GM21381 (cell line): ENCODE results near the gene ATP5F1D.

Source experiments
- ATAC-seq: cut with Tn5 transposase; IDR thresholded peaks from one replicate; pipeline ENCODE4 v1.9.1; 2021; ENCODE audit warnings: mild to moderate bottlenecking, moderate library complexity; ENCODE audit not compliant: unreplicated experiment

ATP5F1D gene

DNA sequence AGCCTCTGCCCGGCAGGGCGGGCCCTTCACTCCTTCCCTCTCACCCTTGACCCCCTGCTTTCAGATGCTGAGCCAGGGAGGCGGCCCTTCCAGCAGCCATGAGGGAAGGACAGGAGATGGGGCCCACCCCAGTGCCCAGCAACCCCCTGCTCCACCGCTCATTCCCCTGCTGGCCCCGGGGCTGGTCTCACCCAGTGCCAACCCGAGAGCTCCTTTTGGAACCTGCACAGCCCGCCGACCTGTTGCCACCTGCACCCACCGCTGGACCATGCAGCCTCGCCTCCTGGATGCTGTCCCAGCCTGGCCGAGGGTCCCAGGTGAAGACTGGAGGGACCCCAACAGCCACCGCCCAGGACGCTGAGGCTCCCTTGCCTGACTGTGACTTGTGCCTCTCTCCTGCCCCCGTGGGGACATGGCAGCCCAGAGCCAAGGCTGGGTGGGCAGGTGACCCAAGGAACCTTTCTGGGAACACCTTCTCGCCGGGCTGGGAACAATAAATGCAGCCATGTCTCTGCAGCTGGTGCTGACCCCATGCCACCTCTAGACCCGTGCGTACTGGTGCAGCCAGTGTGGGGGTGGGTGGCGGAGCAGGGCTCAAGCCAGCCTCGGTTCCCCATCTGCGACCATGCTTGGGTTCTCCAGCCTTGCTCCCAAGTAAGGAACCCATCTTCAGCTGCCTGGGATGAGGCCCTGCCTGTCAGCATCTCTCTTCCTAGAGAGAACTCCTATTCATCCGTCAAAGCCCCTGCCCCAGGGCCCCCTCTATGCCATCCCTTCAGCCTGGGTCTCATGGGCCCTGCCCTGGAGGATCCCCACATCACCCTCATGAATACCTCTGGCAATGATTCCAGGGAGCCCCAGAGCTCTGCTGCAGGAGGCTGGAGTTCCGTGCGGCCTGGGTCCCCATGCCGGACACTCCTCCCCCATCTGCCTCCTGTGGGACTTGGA, 37.4 kb downstream of the ATP5F1D start:
- ATAC-seq: no peak

GRCh38 chr19:1279782-1280341, 38.3 kb downstream of the ATP5F1D start:
- ATAC-seq: no peak

DNA sequence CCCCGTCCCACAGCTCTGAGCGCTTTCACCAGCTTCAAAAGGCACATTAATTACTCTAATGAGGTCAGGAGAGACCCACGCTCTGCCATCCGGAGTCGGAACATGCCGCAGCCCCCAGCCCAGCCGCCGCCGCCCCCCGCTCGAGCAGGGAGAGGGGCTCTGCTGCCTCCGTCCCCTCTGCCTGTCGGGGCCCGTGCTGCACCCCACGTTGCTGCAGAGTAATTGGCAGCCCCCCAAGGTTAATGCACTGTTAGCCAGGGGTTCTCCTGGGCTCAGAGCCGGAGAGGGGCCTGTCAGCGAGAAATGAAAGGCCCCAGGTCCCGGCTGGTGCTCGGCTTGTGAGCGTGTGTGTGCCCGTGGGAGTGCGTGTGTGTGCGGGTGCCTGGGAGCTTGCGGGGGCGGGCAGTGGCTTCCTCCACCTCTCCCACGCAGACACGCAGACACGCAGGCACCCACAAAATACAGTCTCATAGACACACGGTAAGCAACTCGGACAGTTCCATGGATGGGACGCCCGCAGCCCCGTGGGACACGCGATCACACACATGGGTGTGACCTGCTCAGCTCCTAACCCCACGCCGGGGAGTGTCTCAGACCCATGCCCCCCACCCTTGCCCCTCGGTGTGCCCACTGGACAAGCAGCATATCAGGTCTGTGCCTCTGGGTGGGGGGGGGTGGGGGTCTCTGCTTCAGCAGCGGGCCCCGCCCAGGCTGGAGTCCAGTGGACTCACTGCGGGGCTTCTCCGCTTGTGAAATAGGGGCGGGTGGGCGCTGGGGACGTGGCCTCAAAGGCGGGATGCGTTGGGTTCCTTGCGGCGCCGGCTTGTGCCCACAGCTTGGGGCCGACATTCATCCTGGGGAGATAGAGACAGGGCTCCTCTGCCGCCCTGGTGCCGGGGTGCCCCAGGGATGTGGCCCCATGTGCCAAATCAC, 39.4 kb downstream of the ATP5F1D start:
- ATAC-seq: no peak

- no peak for ATAC-seq
These were observed 40.2 kb downstream of the ATP5F1D start for GRCh38 chr19:1281569-1282287.

GRCh38 chr19:1282588-1283206, 41.1 kb downstream of the ATP5F1D start:
- ATAC-seq: no peak

DNA sequence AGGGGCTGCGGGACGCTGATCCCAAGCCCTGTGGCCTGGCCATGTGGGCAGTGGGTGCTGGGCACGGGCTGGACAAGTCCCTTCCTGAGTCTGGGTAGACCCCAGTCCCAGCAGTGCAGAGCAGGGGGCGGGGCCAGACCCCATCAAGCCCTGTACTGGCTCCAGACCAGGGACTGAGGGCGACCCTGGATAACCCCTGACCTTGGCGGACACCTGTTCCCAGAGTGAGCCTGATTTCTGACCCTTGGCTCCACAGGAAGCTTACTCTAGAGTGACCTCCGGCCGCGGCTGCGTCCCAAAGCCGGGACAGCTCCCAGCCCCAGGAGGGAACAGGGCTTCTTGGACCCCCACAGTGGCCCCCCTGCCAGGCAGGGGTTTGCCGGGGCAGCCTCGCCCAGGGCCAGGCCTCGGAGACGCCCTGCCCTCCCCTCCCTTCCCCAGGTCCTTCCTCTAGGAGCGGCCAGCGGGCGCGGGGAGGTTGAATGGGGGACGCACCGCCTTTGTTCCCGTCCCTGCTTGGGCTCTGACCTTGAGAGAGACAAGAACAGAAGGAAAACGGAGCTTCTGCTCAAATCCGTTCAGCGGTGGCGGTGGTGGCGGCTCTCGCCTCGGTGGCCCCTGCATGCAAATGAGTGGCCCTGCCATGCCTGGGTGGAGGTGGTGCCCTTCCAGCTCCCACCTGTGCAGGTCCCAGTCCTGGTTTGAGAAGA, 41.8 kb downstream of the ATP5F1D start:
- ATAC-seq: no peak

DNA sequence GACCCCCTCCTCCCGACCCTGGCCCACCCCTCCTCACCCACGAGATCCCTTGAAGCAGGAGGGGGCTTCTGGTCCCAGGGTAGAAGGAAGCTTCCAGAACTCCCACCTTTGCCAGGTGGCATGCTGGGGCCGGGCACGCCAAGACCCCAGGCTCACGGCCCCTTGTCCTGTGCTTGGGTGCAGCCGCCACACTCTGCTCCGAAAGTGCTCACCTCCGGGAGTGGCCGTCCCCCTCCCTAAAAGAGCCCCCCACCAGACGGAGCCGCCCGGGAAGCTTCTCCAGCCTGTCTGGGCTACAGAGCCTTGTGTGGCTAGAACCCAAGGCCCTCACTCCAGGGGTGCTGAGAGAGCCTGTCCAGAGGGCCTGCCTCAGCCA, 42.4 kb downstream of the ATP5F1D start:
- no peak for ATAC-seq

DNA sequence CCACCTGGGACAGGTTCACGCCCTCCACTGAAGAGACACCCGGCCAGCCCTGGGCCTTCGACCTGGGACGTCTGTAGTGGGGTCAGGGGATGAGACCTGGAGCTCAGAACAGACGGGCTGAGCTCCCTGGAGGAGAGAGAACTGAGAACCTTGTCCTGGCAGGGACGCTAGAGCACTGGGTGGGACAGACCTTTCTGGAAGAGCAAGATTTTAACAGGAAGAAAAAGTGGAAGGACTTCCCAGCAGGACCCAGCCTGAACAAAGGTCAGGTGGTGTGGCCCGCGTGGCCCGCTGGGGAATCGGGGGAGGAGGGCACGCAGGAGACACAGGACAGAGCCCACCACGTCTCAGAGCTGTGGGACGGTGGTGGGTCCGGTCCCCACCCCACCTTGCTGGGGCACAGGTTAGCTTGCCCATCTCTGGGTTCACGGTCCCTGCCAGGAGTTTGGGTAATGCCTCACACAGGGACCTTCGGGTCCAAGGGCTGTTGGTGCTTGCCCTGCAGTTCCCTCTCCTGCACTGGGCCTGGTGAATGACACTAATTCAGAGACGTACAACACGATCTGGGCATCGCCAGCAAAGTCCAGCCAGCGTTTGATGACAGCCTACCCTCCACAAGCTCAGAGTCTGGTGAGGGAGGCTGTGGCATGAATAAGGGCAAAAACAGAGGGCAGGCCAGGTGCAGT, 42.9 kb downstream of the ATP5F1D start:
- ATAC-seq: no peak

- ATAC-seq: no peak
These were observed 43.6 kb downstream of the ATP5F1D start for GRCh38 chr19:1284979-1285736.

GRCh38 chr19:1285737-1286360, 44.3 kb downstream of the ATP5F1D start, which contains the start of gene EFNA2:
Gene EFNA2, plus strand, starts transcription at chr19:1285873. Its CDS starts 296 bp downstream, at chr19:1286169.
- no peak for ATAC-seq

- no peak for ATAC-seq
These were observed 45.2 kb downstream of the ATP5F1D start for GRCh38 chr19:1286487-1287353.

DNA sequence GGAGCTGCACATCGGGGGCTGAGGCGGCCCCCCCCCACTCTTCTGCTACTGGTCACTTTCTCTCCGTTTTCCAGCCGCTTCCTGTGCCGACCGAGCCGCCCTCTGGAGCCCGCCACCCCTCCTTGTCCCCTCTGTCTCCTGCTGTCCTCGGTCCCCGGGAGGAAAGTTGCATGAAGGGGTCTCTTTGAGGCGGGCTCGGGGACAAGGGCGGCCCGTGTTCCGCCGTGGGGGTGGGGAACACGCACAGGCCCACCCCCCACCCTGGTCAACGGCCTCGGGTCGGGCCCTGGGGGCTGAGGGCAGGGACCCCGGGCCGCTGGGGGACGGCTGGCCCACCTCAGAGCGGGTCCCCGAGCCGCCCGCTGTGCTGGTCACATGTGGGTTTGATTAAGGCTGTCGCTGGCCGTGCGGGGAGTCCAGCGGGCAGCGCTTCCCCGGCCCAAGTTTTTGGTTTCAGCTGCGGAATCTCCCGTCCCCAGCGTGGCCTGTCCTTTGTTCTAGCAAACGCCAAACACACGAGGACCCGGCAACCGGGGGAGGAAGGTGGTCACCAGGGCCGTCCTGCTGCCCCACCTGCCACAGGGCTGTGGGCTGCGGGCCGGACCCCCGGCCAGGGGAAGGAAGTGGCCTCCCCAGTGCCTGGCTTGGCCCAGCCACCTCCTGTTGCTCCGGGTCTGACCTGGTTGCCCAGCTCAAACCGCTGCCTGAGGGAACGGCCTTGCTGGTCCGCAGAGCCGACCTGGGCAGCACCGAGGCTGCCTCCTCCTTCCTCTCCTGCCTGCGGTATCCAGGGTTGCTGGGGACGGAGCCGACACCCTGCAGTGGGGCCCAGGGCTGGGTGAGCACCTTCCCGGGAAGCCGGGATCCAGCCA, 46.0 kb downstream of the ATP5F1D start:
- ATAC-seq: no peak

DNA sequence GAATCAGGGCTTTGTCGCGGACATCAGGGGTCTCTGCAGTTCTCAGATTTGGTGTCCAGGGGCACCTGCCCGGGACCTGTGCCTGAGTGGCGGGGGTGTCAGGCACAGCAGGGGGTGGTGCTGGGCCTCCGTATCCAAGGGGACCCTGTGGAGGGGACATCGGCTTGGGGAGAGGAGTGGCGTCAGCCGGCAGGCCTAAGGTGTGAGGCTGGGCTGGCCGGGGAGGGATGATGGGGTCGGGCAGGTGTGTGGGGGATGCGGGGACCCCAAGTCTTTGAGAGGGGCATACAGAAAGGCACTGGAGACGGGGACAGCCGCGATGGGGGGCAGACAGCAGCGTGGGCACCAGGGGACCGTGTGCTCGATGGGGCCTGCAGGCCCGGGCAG, 46.7 kb downstream of the ATP5F1D start:
- ATAC-seq: no peak

DNA sequence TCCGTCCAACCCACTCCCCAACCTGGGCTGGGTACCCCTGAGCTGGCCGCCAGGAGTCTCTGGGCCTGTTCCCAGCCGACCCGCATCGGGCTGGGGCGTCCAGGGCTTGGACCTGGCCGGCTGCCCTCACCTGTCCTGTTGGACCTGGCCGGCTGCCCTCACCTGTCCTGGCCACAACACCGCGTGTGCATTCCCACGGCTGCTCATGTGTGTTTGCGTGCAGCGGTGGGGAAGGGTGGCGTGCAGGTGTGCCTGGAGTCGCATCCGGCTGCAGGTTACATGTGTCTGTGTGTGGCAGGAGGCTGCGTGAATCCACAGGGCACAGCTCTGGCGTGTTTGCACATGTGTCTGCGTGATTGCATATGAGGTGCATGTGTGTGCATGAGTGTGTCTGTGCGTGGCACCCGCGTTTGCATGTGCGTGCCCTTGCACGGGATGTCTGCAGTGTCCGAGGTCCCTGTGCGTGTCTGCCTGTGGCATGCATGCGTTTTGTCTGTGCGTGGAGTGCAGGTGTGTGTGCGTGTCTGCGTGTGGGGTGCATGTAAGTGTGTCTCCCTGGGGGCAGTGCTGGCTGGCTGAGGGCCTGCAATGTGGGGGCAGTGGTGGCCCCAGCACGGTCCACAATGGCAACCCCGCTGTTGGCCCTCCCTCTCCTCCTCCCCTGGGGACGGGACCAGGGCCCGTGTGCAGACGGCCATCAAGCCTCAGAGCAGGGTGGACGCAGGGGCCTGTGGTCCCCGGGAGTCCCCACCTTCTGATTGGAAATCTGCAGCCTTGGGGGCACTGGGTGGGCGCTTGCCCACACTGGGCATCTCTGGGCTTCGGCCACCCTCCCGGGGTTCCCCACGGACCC, 47.5 kb downstream of the ATP5F1D start:
- ATAC-seq: no peak

DNA sequence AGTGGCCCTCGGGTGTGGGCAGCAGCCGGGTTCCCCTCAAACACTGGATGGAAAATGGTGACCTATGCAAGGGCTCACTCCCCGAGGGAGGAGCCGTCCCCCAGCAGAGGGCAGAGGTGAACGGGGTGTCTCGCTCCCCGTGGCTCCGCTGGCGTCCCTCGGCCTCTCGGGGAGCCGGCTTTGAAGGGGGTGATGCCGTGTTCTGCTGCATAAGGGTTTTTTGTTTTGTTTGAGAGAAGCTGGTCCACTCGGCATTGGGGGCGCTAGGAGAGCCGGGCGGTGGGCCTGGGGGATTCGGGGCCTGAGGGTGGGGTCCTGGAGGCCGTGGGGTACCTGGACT, 48.1 kb downstream of the ATP5F1D start:
- ATAC-seq: no peak
